Osteocyte (in vitro differentiated cells): ENCODE data around the gene FRMPD1. TPM values are rescaled to one million over a fixed set of nuclear protein-coding genes. Genes with fewer than 3 reads are reported as not detected.

Experiments
- DNase-seq: peaks from one replicate; pipeline ENCODE4 v3.0.0; 2021; ENCODE audit warnings: mixed read lengths; ENCODE audit not compliant: unreplicated experiment; ENCODE audit errors: extremely low spot score
- H3K27ac Mint-ChIP-seq: one replicate; pipeline ENCODE4 v1.8.0; 2021; ENCODE audit warnings: mild to moderate bottlenecking, mixed read lengths; ENCODE audit not compliant: unreplicated experiment
- H3K27me3 Mint-ChIP-seq: one replicate; pipeline ENCODE4 v1.8.0; 2021; ENCODE audit warnings: mixed read lengths; ENCODE audit not compliant: unreplicated experiment
- H3K36me3 Mint-ChIP-seq: one replicate; pipeline ENCODE4 v1.8.0; 2021; ENCODE audit warnings: mixed read lengths; ENCODE audit not compliant: unreplicated experiment
- H3K4me1 Mint-ChIP-seq: one replicate; pipeline ENCODE4 v1.8.0; 2021; ENCODE audit warnings: mixed read lengths; ENCODE audit not compliant: unreplicated experiment
- H3K4me3 Mint-ChIP-seq: one replicate; pipeline ENCODE4 v1.8.0; 2021; ENCODE audit warnings: mild to moderate bottlenecking, moderate library complexity, mixed read lengths; ENCODE audit not compliant: unreplicated experiment
- H3K9me3 Mint-ChIP-seq: one replicate; pipeline ENCODE4 v1.8.0; 2021; ENCODE audit warnings: mixed read lengths; ENCODE audit not compliant: unreplicated experiment
- CTCF ChIP-seq: fragments of 200-600 bp; sonication (generic); IDR thresholded peaks from 2 replicates; pipeline ENCODE4 v1.5.0; 2021; ENCODE audit warnings: antibody characterized with exemption, mild to moderate bottlenecking, moderate library complexity
- total RNA-seq: library from RNA; stranded (reverse); gene quantifications from 2 replicates; pipeline ENCODE4 v1.2.1, GENCODE V29; 2021

Gene FRMPD1
- total RNA-seq, 1 donor from 2014 or later = not detected

- no peaks in the 10 kb centered on the region for H3K4me1 Mint-ChIP-seq
- TF ChIP-seq CTCF = no peak
- H3K4me3 Mint-ChIP-seq = no peak overlapping the region
- no peak for DNase-seq
- H3K27me3 Mint-ChIP-seq = peaks cover 41% of the 10 kb centered on the region
- no peak overlapping the region for H3K27ac Mint-ChIP-seq
- no peaks in the 10 kb centered on the region for H3K36me3 Mint-ChIP-seq
- no peaks in the 10 kb centered on the region for H3K9me3 Mint-ChIP-seq
Observed at GRCh38 chr9:37740128-37740527, 89.4 kb downstream of the FRMPD1 start.

GRCh38 chr9:37740631-37741328 lies 90.0 kb downstream of the FRMPD1 start:
- Mint-ChIP-seq H3K36me3 (no peaks in the 10 kb centered on the region), H3K27me3 (peaks cover 44% of the 10 kb centered on the region), H3K9me3 (no peaks in the 10 kb centered on the region), H3K4me3 (no peak overlapping the region), H3K27ac (no peak overlapping the region), H3K4me1 (no peaks in the 10 kb centered on the region)
- no peak for DNase-seq
- TF ChIP-seq CTCF = no peak

- Mint-ChIP-seq H3K4me1 (no peaks in the 10 kb centered on the region), H3K9me3 (no peaks in the 10 kb centered on the region), H3K36me3 (no peaks in the 10 kb centered on the region), H3K4me3 (no peak overlapping the region), H3K27ac (no peak overlapping the region), H3K27me3 (peaks cover 21% of the 10 kb centered on the region)
- TF ChIP-seq CTCF = no peak
- DNase-seq = no peak
Observed at GRCh38 chr9:37745970-37746369, 95.2 kb downstream of the FRMPD1 start.

- DNase-seq = no peak
- Mint-ChIP-seq H3K36me3 (no peaks in the 10 kb centered on the region), H3K27ac (no peak overlapping the region), H3K9me3 (no peaks in the 10 kb centered on the region), H3K4me3 (no peak overlapping the region), H3K4me1 (no peaks in the 10 kb centered on the region), H3K27me3 (peaks cover 21% of the 10 kb centered on the region)
- TF ChIP-seq CTCF = no peak
Observed at GRCh38 chr9:37746448-37747270, 95.9 kb downstream of the FRMPD1 start.

GRCh38 chr9:37747271-37747753 lies 96.6 kb downstream of the FRMPD1 start:
- Mint-ChIP-seq H3K36me3 (no peaks in the 10 kb centered on the region), H3K9me3 (no peaks in the 10 kb centered on the region), H3K27ac (no peak overlapping the region), H3K27me3 (peaks cover 17% of the 10 kb centered on the region), H3K4me1 (no peaks in the 10 kb centered on the region), H3K4me3 (no peak overlapping the region)
- DNase-seq = no peak
- peak; percentile 94 for TF ChIP-seq CTCF
